Right lobe of liver (tissue), 6 donors: ENCODE results near the gene REPS1. TPM values are rescaled to one million over a fixed set of nuclear protein-coding genes. Genes with fewer than 3 reads are reported as not detected.

Experiments used
- ATAC-seq, 4 donors: fragments of 200-7000 bp; cut with Tn5 transposase; one replicate each; pipeline ENCODE4 v1.9.1; 2020; ENCODE audit warnings: mild to moderate bottlenecking in 4 of 4, moderate library complexity in 4 of 4
- DNase-seq, 3 donors: peaks; one replicate each; pipeline ENCODE4 v3.0.0-alpha.2; 2020
- H3K27ac ChIP-seq, 3 donors: fragments of 200-600 bp; one replicate each; pipeline ENCODE4 v1.8.0; 2022
- H3K27me3 ChIP-seq, 2 donors: fragments of 200-600 bp; one replicate each; pipeline ENCODE4 v1.8.0; 2022
- H3K36me3 ChIP-seq, 4 donors: fragments of 200-600 bp; sonication (generic) in 1 of 4; one replicate each; pipeline versions ENCODE4 v1.5.1 to v1.8.0; 2017 to 2022; ENCODE audit warnings: control low read depth in 1 of 4
- H3K4me1 ChIP-seq, 4 donors: fragments of 200-600 bp; sonication (generic) in 1 of 4; one replicate each; pipeline versions ENCODE4 v1.5.1 to v1.8.0; 2017 to 2022; ENCODE audit warnings: control low read depth in 1 of 4
- H3K4me3 ChIP-seq, 3 donors: fragments of 200-600 bp; one replicate each; pipeline ENCODE4 v1.8.0; 2022
- H3K9me3 ChIP-seq, 4 donors: fragments of 200-600 bp; sonication (generic) in 1 of 4; one replicate each; pipeline versions ENCODE4 v1.5.1 to v1.8.0; 2017 to 2022; ENCODE audit warnings: control low read depth in 1 of 4
- CTCF ChIP-seq, 4 donors: fragments of 200-600 bp in 3 of 4; fragments of 450-650 bp in 1 of 4; IDR thresholded peaks; one replicate each; pipeline versions ENCODE4 v1.5.1 to v1.8.0; 2016 to 2022; ENCODE audit warnings: antibody characterized with exemption in 4 of 4, mild to moderate bottlenecking in 2 of 4
- POLR2A ChIP-seq: fragments of 450-650 bp; IDR thresholded peaks from one replicate; pipeline ENCODE4 v1.6.1; 2017; ENCODE audit warnings: antibody characterized with exemption, mild to moderate bottlenecking
- WGBS: methylation state at CpG from one replicate; pipeline ENCODE4 v1.1.6; 2018; ENCODE audit warnings: low coverage, low lambda C conversion rate; ENCODE audit not compliant: insufficient coverage; ENCODE audit errors: missing lambda C conversion rate; 5-methylcytosine and 5-hydroxymethylcytosine counted together
- intact Hi-C, 2 donors: fragments of 100-400 bp; cut with DNase I; formaldehyde crosslinking; loops; one replicate each; pipeline versions ENCODE4 v1.11.2 to v1.14.1; 2022
- total RNA-seq, 6 experiments: library from RNA; depleted of rRNA in 2 of 6; stranded (reverse); fragments of >200 nt in 2 of 6; fragmentation: NEBNext Ultra II Directional in 3 of 6; extraction: Animal tissue kit (Norgen Biotek cat#: 25700) in 3 of 6; gene quantifications; one replicate each; pipeline versions ENCODE4 v1.1.0 to v1.2.4, GENCODE V29; 2016 to 2023
- donor health status: DM: no; HTN: yes; CAD: no.
- donor health status: DM: no; HTN: no; CAD: no.
- donor health status: DM: no; HTN: no; CAD: no.
- donor health status: DM: no; HTN: yes; CAD: no.
- donor health status: DM: no; HTN: yes; CAD: no.

The REPS1 gene
- total RNA-seq, 6 experiments from 2014 or later = 17.0 to 68.0 (median 34.0) TPM

DNA sequence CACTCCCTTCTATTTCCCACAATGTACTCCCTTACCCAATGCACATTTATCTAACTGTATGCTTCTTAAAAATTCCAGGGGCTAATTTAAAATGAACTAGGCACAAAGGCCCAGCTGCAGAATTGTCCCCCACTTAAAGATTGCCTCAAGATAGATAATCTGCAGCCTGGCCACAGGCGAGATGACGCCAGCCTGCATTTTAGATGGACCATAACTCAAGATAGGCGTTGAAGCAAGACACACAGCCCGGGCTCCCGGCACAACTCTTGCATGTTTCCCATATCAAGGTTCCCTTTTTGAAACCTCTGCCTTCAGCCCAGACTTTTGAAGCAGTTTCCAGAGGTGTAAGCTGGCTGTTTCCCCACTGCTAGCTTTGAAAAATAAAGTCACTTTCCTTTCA is 3.2 kb upstream of the REPS1 start:
- Histone ChIP-seq H3K27me3 (no peaks in the 10 kb centered on the region), H3K4me1 (peaks cover 0 to 66% (median 19%) of the 10 kb centered on the region in 4 donors), H3K27ac (no peak overlapping the region), H3K4me3 (no peak overlapping the region), H3K9me3 (no peaks in the 10 kb centered on the region), H3K36me3 (no peaks in the 10 kb centered on the region)
- DNase-seq = no peak
- WGBS = 73% methylated on average over 4 of the region's 5 CpGs
- no peak for ATAC-seq
- intact Hi-C loops = no loop called here
- TF ChIP-seq CTCF (IDR thresholded peaks at IDR 0.05) (no peak), POLR2A (no peak)

DNA sequence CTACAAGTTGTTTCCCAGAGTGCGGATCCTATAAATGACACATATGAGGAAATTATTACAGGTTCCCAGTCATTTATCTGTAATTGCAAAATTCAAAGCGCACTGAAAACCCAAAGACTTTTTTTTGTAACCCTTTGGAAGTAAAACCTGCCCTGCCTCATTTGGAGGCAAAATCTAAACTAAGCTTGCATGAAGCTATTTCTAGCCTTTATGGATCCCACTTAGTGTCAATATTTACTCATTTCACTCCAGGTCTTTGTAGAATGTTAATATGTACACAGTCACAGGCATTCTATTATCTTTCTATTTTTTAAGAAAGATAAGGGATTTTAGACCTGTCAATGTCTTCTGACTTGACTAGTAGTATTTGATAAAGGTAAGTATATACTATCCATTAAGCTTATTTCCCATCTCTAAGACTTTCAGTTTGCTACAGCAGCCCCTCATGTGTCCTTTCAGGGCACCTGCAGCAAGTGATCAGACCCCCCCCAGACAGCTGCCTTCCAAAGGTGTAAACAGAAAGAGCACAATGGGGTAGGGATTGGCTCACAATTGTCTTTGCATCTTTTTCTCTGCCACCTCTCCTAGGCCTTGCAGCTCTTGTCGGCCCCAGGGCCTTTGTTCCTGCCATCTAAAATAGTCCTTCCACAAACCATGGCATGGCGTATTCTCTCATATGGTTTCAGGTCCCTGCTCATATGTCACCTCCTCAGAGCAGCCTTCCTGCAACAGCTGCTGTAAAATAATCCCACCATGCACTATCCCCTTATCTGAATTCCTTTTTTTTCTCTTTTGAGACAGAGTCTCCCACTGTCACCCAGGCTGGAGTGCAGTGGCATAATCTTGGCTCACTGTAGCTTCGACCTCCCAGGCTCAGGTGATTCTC is 1.3 kb upstream of the REPS1 start:
- Histone ChIP-seq H3K27me3 (no peaks in the 10 kb centered on the region), H3K27ac (peak overlapping the region in 2 of 3 donors; percentile 89 to 94), H3K36me3 (no peaks in the 10 kb centered on the region), H3K4me3 (peak overlapping the region in 2 of 3 donors; percentile 83 to 85), H3K9me3 (no peaks in the 10 kb centered on the region), H3K4me1 (peaks cover 0 to 66% (median 22%) of the 10 kb centered on the region in 4 donors)
- TF ChIP-seq CTCF (IDR thresholded peaks at IDR 0.05) (no peak), POLR2A (no peak)
- no peak for DNase-seq
- peak; percentile 4 to 39 (median 8) for ATAC-seq
- intact Hi-C loops = loop anchor here (5.0 to 10.0 kb wide), 2 partner anchors 38 to 45 kb away; partner anchors contain the start of gene ABRACL (in 1 of the 2)
- WGBS = 67% methylated on average over 5 of the region's 5 CpGs

DNA sequence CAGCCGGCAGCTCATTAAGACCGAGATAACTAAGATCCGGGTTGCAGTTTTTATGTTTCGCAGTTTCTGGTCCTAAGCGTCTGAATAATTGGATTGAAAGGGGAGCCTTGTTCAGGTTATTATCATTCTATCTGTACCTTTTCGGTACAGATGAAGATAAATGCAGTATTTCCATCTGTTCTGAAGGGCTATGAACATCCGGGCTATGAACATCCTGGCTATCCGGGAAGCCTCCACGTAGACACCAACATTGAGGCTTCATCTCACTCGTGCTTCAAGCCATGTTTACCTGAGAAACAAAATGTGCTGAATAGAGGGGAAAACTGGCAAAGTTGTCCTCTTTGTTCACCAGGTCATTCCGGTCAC is 399 bp upstream of the REPS1 start:
- Histone ChIP-seq H3K4me1 (peaks cover 0 to 63% (median 19%) of the 10 kb centered on the region in 4 donors), H3K27me3 (no peaks in the 10 kb centered on the region), H3K36me3 (no peaks in the 10 kb centered on the region), H3K4me3 (peak overlapping the region; percentile 81 to 85 (median 83)), H3K27ac (peak overlapping the region; percentile 89 to 94 (median 90)), H3K9me3 (no peaks in the 10 kb centered on the region)
- TF ChIP-seq POLR2A (no peak), CTCF (IDR thresholded peaks at IDR 0.05) (peak in 1 of 4 donors; percentile 9)
- WGBS = under 1% methylated on average over 7 of the region's 11 CpGs
- ATAC-seq (peak; percentile 3 to 40 (median 26)), DNase-seq (no peak)
- intact Hi-C loops = loop anchor here (5.0 to 10.0 kb wide), 2 partner anchors 39 to 46 kb away; partner anchors contain the start of gene ABRACL (in 1 of the 2)

DNA sequence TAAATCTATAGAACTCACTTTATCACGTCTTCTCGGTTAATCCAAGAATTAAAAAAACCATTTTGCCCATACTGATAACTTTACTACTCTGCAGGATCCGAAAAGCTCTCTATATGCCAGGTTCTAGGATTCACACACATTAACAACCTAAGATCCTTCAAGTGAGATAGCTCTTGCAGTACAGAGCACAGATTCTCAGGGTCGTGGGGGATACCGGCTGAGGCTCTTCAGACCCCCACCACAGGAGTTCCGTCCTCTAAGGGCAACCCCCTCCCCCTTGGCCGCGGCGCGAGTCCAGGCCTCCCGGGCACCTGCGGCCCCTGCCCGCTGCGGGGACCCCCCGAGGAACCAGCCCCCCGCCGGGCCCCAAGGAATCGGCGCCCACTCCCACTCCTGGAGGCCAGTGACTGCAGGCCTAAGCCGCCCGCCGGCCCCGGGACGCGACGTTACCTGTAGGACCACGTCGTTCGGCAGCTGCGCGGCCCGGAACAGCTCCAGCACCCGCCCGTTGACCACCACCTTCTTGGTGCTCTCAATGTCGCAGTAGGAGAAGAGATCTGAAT is 892 bp downstream of the REPS1 start:
- peak in 3 of 4 donors; percentile 1 to 3 (median 2) for ATAC-seq
- no peaks in the 10 kb centered on the region for H3K9me3 ChIP-seq
- DNase-seq = peak; percentile 48 to 65 (median 61)
- intact Hi-C loops = loop anchor here (5.0 to 10.0 kb wide), 2 partner anchors 40 to 48 kb away; partner anchors contain the start of gene ABRACL (in 1 of the 2)
- H3K27ac ChIP-seq = peak overlapping the region; percentile 89 to 94 (median 90)
- H3K36me3 ChIP-seq = no peaks in the 10 kb centered on the region
- peak overlapping the region; percentile 81 to 85 (median 83) for H3K4me3 ChIP-seq
- peaks cover 0 to 62% (median 17%) of the 10 kb centered on the region in 4 donors for H3K4me1 ChIP-seq
- 5% methylated on average over 12 of the region's 35 CpGs for WGBS
- no peak for TF ChIP-seq CTCF (IDR thresholded peaks at IDR 0.05)
- TF ChIP-seq POLR2A = no peak
- no peaks in the 10 kb centered on the region for H3K27me3 ChIP-seq
